Stimulated activated CD4-positive, alpha-beta T cell treated with anti-CD3 and anti-CD28 coated beads, Interleukin-1b, Interleukin-23, amount 100 ng/mL, for 1 hour (primary cell): Measurements from ENCODE around the gene CNOT10.
"Not testable (repeated sequence)": the region's sequence is repeated elsewhere in the genome, so short reads cannot be mapped to it uniquely, and the experiment has no call there.

Experiments used
- DNase-seq, 2 donors: peaks; one replicate each; pipeline ENCODE4 v3.0.0-alpha.2; 2020; ENCODE audit warnings: low read depth in 2 of 2

CNOT10 gene

DNA sequence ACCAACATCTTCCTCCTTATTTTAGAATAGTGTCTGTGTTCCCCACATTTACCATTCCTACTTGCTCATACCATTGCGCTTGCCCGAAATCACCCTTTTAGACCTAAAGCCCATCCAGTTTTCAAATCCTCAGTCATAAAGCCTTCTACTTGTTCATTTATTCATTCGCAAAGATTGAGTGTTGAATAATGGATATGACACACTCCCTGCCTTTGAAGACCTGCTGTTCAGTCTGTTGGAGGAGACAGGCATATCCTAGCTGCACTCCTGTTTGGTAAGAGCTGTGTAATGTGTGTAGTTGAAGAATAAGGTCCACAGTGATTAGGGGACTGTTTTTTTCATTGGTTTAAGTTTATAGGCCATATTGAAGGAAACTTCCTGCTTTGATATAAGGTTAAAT lies 1.7 kb downstream of the CNOT10 start:
- DNase-seq, result no peak

- no peak for DNase-seq
Observed at GRCh38 chr3:32691847-32692246, 6.9 kb downstream of the CNOT10 start.

DNA sequence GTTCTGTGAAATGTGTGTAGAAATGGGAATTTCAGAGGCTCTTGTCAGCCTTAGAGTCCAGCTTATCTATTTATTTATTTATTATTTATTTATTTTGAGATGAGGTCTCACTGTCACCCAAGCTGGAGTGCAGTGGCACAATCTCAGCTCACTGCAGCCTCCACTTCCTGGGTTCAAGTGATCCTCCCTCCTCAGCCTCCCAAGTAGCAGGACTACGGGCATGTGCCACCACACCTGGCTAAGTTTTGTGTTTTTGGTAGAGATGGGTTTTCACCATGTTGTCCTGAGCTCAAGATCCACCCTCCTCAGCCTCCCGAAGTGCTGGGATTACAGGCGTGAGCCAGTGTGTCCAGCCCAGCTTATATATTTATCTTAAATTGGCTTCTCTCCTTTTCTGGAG lies 11.5 kb downstream of the CNOT10 start:
- no peak for DNase-seq

DNA sequence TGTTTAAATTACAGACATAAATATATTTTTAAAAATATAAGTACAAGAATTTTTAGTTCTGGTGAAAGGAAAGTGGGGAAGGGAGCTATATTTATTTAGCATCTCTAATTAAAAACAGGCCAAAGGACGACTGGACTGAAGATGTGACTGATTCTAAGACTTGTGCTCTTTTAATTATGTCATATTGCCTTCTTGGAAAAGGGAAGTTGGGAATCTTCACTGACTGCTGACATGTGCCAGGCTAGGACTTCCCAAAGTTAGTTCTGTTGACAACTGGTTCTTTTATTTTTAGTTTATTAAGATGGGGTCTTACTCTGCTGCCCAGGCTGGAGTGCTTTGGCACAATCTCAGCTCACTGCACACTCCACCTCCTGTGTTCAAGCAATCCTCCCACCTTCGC lies 13.5 kb downstream of the CNOT10 start:
- no peak for DNase-seq

DNA sequence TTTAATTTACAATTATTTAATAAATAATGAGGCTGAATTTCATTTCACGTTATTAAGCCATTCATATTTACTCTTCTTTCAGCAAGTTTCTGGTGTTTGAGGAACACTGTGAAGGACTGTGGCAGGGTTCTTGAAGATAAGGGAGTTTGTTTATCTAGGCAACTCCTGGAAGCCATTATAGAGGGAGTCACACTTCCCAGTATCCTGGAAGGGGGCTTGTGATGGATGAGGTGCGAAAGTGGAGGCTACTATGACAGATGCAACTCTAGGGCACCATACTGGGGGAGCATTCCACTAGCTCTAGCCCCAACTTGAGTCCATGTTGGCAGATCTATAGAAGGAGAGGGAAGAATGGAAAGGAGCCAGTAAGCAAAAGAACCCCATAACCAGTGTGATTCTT lies 14.4 kb downstream of the CNOT10 start:
- DNase-seq, result no peak

- no peak for DNase-seq
Observed at GRCh38 chr3:32700244-32700643, 15.3 kb downstream of the CNOT10 start.

GRCh38 chr3:32703491-32703972 lies 18.5 kb downstream of the CNOT10 start:
- no peak for DNase-seq

DNA sequence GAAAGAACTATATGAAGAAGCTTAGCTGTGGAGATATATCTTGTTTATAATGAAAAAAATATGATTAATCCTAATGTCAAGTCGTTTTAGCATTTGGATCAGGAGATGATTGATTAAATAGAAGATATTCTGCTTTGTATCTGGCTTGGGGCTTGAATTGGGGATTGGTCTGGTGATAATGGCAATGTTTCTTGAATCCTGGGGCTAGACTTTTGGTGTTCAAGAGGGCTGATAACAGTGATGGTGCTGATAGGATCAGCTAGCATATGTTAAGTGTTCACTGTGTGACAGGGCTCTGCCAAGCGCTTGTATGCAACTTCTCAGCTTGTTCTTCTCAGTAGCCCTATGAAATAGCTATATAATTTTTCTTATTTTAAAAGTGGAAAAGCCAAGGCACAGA lies 20.2 kb downstream of the CNOT10 start:
- no peak for DNase-seq

DNA sequence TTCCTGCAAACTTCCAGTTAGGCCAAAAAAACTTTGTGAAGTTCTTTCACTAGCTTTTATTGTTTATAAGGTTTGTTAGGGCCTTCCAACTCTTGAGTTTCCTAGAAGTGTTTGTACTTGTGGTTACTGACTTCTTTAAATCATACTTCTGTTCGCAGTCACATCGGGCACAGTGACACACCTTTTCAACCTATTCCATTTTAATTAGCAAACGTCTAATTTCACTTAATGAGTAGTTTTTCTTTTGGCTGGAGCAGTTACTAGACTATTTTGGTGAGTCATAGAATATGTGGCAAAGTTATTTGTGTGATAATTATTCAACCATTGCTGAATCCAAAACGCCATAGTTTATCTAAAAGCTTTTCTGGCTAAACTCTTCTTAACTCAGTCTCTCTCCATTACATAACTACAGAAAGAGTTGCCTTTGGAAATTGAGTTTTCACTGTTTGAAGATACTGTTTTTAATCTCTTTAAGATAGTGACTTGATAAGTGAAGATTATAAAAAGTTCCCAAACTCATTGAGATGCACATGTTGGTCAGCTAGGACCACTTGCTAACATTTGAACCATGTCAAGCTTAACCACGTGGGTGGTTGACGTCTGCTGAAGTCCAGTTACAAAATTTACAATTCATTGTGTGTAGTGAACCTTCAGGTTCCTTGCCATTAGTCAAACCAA lies 21.5 kb downstream of the CNOT10 start:
- no peak for DNase-seq

DNA sequence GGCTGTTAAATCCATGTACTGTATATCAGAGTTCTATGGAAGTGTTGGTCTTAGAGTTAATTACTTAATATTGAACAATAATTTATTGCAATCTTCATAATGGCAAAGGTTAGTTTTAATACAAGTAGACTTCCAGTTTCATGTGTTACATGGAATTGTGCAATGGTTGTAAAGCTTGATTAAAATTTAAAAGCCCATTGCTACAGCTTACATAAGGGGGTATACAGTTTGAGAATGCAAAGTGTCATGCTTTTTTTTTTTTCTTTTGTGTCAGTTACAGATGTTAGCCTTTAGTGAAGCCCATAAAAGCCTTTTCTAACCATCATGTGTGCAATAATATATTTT lies 22.0 kb downstream of the CNOT10 start:
- DNase-seq, result no peak

DNA sequence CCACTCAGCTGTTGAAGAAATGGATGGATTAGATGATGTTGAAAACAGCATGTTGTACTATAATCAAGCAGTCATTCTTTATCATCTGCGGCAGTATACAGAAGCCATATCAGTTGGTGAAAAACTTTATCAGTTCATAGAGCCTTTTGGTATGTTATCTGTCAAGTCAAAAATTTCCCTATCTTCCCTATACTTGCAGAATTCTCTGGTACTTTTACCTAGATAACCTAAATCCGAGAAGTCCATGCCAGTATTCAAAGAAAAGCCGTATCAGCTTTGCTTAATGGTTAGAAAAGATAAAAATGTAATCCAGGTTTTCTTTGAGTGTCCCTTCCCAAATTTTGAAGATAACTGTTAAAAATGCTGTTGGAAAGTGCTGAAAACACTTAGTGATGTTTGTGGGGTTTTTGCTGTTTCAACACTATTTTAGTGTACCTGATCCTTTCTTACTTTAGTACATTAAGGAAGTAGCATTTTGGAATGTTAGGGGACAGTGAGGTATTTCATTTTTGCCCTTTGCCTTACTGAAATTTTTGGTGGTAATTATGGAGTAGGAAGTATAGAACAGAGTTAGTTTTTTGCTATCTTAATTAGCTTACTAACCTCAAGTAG lies 23.8 kb downstream of the CNOT10 start:
- DNase-seq, result no peak

GRCh38 chr3:32709346-32709745 lies 24.4 kb downstream of the CNOT10 start:
- DNase-seq, result no peak

DNA sequence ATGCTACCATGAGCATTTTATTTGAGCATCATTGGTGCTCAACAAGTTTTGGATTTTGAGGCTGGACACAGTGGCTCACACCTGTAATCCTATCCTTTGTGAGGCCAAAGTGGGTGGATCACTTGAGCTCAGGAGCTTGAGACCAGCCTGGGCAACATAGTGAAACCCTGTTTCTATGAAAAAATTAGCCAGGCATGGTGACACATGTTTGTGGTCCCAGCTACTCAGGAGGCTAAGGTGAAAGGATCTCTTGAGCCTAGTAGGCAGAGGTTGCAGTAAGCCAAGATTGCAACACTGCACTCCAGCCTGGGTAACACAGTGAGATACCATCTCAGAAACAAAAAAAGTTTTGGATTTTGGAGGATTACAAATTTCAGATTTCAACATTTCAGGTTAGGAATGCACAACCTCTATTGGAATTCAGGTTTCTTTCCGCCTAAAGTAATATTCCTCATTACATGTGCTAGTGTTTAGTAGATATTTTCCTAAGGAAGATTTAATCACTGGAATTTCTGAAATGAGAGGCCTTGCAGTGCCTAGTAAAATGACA lies 27.6 kb downstream of the CNOT10 start:
- no peak for DNase-seq

DNA sequence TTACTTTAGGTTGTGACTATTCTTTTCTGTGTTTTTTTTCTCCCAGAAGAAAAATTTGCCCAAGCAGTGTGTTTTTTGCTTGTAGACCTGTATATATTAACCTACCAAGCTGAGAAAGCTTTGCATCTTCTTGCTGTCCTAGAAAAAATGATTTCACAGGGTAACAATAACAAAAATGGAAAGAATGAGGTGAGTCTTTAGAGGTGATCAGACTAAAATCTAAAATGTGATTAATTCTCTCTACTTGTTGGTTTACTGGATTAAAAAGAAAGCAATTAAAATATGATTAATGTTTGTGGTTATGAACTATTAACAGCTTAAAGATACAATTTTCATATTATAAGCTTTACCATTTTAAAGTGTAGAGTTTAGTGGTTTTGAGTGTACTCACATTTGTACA lies 28.2 kb downstream of the CNOT10 start:
- no peak for DNase-seq

DNA sequence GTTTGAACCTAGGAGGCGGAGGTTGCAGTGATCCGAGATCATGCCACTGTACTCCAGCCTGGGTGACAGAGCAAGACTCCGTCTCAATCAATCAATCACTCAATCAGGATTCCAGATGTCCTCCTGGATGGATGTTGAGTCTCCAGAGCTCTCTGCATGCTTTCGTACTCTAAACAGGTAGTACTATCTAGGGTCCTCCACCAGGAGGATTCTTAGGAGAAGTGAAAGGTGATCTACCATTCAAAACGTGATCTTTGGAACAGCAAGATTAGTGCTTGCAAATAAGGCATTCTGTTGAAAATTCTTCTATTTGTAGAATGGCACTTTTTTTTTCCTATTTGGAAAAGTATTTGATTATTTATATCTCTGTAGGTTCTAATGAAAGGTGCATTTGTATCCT lies 34.3 kb downstream of the CNOT10 start:
- DNase-seq, result no peak

- DNase-seq, result no peak
Observed at GRCh38 chr3:32719931-32720330, 34.9 kb downstream of the CNOT10 start.

DNA sequence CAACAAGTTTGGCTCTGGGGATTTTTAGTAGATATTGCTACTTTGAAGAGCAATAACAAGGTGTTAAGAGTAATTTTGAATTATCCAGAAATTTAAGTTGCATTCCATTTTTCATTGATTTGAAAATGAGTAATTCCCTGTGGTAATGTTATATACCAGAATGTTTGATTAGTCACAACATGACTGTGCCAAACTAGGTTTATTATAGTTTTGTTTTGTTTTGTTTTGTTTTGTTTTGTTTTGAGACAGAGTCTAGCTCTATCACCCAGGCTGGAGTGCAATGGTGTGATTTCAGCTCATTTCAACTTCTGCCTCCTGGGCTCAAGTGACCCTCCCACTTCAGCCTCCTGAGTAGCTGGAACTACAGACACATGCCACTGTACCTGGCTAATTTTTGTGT lies 40.7 kb downstream of the CNOT10 start:
- DNase-seq, result no peak

- no peak for DNase-seq
Observed at GRCh38 chr3:32733631-32734229, 48.7 kb downstream of the CNOT10 start.

DNA sequence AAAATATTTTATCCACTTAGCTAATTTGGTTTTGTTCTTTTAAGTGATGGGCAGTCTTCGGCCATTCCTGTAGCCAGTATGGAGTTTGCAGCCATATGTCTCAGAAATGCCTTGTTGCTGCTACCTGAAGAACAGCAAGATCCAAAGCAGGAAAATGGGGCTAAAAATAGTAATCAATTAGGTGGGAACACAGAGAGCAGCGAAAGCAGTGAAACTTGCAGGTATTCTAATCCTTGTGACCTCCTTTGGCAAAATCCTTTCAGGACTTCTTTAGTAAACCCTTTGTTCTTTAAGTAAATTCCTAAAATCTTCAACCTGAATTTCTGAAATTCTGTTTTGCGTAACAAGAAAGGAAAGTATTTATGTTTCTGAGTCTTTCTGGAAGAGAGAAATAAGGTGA lies 49.8 kb downstream of the CNOT10 start:
- DNase-seq, result no peak

GRCh38 chr3:32743470-32743869 lies 58.5 kb downstream of the CNOT10 start:
- not testable (repeated sequence) for DNase-seq

GRCh38 chr3:32743934-32744333 lies 58.9 kb downstream of the CNOT10 start:
- DNase-seq, result no peak

GRCh38 chr3:32751377-32751776 lies 66.4 kb downstream of the CNOT10 start:
- no peak for DNase-seq

- DNase-seq, result no peak
Observed at GRCh38 chr3:32755761-32756160, 70.8 kb downstream of the CNOT10 start.
